PC-3 (cell line): ENCODE measurements around the gene GPATCH1.

Experiments
- EZH2 ChIP-seq: fragments of 300-600 bp; sonication (generic); IDR thresholded peaks from one replicate; pipeline ENCODE4 v1.6.1; 2017; ENCODE audit warnings: antibody characterized with exemption, mild to moderate bottlenecking, low read length; ENCODE audit not compliant: unreplicated experiment
- TF ChIP-seq, protein P1 (sequence below): fragments of 300-600 bp; sonication (generic); conservative IDR thresholded peaks from 2 replicates; pipeline ENCODE4 v1.5.1; 2017; ENCODE audit warnings: antibody characterized with exemption, low read depth, mild to moderate bottlenecking, low read length

- TF ChIP-seq, protein P1, sequence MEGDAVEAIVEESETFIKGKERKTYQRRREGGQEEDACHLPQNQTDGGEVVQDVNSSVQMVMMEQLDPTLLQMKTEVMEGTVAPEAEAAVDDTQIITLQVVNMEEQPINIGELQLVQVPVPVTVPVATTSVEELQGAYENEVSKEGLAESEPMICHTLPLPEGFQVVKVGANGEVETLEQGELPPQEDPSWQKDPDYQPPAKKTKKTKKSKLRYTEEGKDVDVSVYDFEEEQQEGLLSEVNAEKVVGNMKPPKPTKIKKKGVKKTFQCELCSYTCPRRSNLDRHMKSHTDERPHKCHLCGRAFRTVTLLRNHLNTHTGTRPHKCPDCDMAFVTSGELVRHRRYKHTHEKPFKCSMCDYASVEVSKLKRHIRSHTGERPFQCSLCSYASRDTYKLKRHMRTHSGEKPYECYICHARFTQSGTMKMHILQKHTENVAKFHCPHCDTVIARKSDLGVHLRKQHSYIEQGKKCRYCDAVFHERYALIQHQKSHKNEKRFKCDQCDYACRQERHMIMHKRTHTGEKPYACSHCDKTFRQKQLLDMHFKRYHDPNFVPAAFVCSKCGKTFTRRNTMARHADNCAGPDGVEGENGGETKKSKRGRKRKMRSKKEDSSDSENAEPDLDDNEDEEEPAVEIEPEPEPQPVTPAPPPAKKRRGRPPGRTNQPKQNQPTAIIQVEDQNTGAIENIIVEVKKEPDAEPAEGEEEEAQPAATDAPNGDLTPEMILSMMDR = no peak
- TF ChIP-seq EZH2 = no peak
Observed at GRCh38 chr19:33080761-33081681, at the start of gene GPATCH1.
